ENCODE results near the gene PPP2R5C. TPM values are rescaled to one million over a fixed set of nuclear protein-coding genes. Genes with fewer than 3 reads are reported as not detected.

The PPP2R5C gene
- total RNA-seq, 6 donors from 2014 or later = 105 to 208 (median 133) TPM

DNA sequence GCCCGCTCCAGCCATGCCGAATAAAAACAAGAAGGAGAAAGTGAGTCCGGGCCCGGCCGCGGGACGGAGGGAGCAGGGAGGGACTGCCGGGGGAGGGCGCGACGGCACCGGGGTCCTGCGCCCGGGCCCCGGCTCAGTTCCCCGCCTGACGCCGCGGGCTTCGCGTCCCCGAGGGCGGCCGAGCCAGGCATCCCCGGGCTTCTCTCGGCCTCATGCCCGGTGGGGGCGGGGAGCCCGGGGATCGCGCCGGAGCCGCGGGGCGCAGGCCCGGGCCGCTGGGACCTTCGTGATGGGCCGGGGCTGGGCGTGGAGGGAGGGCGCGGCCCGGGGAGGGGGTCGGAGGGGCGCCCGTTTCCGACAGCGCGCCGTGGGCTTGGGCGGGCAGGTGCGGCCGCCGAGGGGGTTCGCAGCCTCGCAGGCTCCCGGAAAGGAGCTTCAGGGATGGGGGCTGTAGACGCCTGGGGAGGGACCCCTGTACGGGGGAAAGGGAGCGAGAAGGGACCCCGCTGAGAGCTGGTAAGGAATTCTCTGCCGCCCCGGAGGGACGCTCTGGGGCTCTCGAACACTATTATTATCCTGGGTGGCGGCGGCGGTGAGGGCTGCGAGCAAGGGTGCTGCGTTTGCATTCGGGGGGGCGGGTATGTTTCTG is 496 bp downstream of the PPP2R5C start:
- Histone ChIP-seq H3K36me3 (peaks cover 0 to 18% (median 3%) of the 10 kb centered on the region in 4 donors), H3K4me3 (peak overlapping the region; percentile 74 to 94 (median 92)), H3K27me3 (no peaks in the 10 kb centered on the region), H3K4me1 (peaks cover 18 to 32% (median 21%) of the 10 kb centered on the region in 4 donors), H3K27ac (peak overlapping the region; percentile 86 to 95 (median 90)), H3K9me3 (no peaks in the 10 kb centered on the region)
- ATAC-seq (ENCODE audit: low FRiP score in 2 of 2) = no peak
- no peak for TF ChIP-seq POLR2A (IDR thresholded peaks at IDR 0.05)
- TF ChIP-seq POLR2AphosphoS5 (IDR thresholded peaks at IDR 0.05) = no peak
- no peak for TF ChIP-seq EP300 (IDR thresholded peaks at IDR 0.05)
- no peak for TF ChIP-seq CTCF (IDR thresholded peaks at IDR 0.05)
- DNase-seq = peak in 1 of 2 donors; percentile 62
- WGBS, 2 donors = 0 to 2% methylated on average over 7 to 38 of the region's 72 CpGs

DNA sequence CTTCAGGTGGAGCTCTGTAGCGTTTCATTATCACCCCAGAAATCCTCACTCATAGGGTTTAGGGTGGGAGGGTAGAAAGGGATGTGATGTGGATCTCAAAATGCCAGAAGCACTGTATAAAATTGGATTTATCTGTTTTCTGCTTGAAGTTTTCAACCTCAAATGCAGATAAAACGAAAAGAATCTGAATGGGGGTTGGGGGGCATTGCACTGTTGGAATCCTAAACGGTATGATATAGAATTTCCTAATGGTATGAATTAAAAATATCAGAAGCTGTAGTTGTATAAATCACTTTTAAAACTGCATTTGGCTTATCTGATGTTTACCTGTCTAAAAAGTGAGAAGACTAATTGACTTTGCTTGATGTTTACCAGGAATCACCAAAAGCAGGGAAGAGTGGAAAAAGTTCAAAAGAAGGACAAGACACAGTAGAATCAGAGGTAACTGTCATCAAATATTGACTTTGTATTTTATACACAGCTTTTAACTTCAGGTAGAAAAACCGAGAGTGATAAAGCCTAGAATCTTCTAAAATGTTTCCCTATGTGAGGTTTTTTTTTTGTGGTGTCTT is 1.1 kb downstream of the PPP2R5C start:
- Histone ChIP-seq H3K4me1 (peaks cover 18 to 32% (median 21%) of the 10 kb centered on the region in 4 donors), H3K27ac (peak overlapping the region; percentile 86 to 95 (median 90)), H3K36me3 (peaks cover 0 to 23% (median 3%) of the 10 kb centered on the region in 4 donors), H3K4me3 (peak overlapping the region; percentile 74 to 94 (median 92)), H3K27me3 (no peaks in the 10 kb centered on the region), H3K9me3 (no peaks in the 10 kb centered on the region)
- 27 to 32% methylated on average over 4 of the region's 4 CpGs for WGBS, 2 donors
- TF ChIP-seq EP300 (IDR thresholded peaks at IDR 0.05) (no peak), CTCF (IDR thresholded peaks at IDR 0.05) (no peak), POLR2A (IDR thresholded peaks at IDR 0.05) (no peak), POLR2AphosphoS5 (IDR thresholded peaks at IDR 0.05) (no peak)
- ATAC-seq (ENCODE audit: low FRiP score in 2 of 2) = no peak
- no peak for DNase-seq

- 68 to 82% methylated on average over 9 to 10 of the region's 10 CpGs for WGBS, 2 donors
- H3K27ac ChIP-seq = peak overlapping the region; percentile 47 to 95 (median 62)
- no peak overlapping the region for H3K4me3 ChIP-seq
- DNase-seq = peak; percentile 75 to 82
- H3K4me1 ChIP-seq = peaks cover 18 to 32% (median 21%) of the 10 kb centered on the region in 4 donors
- TF ChIP-seq POLR2AphosphoS5 (IDR thresholded peaks at IDR 0.05) (peak; percentile 34 to 51), EP300 (IDR thresholded peaks at IDR 0.05) (peak in 1 of 4 donors; percentile 84), CTCF (IDR thresholded peaks at IDR 0.05) (no peak), POLR2A (IDR thresholded peaks at IDR 0.05) (no peak)
- no peaks in the 10 kb centered on the region for H3K9me3 ChIP-seq
- ATAC-seq (ENCODE audit: low FRiP score in 2 of 2) = peak in 1 of 2 donors; percentile 1
- H3K27me3 ChIP-seq = no peaks in the 10 kb centered on the region
- H3K36me3 ChIP-seq = peaks cover 0 to 23% (median 5%) of the 10 kb centered on the region in 4 donors
These were observed 2.6 kb downstream of the PPP2R5C start for GRCh38 chr14:101763941-101764709.

GRCh38 chr14:101767618-101768362 is 6.3 kb downstream of the PPP2R5C start:
- Histone ChIP-seq H3K36me3 (peaks cover 0 to 23% (median 5%) of the 10 kb centered on the region in 4 donors), H3K27me3 (no peaks in the 10 kb centered on the region), H3K4me1 (peaks cover 13 to 27% (median 16%) of the 10 kb centered on the region in 4 donors), H3K9me3 (no peaks in the 10 kb centered on the region), H3K4me3 (no peak overlapping the region), H3K27ac (no peak overlapping the region)
- no peak for DNase-seq
- no peak for ATAC-seq (ENCODE audit: low FRiP score in 2 of 2)
- 88 to 94% methylated on average over 7 of the region's 7 CpGs for WGBS, 2 donors
- TF ChIP-seq POLR2AphosphoS5 (IDR thresholded peaks at IDR 0.05) (no peak), CTCF (IDR thresholded peaks at IDR 0.05) (no peak), POLR2A (IDR thresholded peaks at IDR 0.05) (no peak), EP300 (IDR thresholded peaks at IDR 0.05) (no peak)

Data from upper lobe of left lung (tissue), 6 donors.